PC-3 (cell line): ENCODE results near the gene BMPR1A.

Experiments
- EZH2 ChIP-seq: fragments of 300-600 bp; sonication (generic); IDR thresholded peaks from one replicate; pipeline ENCODE4 v1.6.1; 2017; ENCODE audit warnings: antibody characterized with exemption, mild to moderate bottlenecking, low read length; ENCODE audit not compliant: unreplicated experiment
- TF ChIP-seq, protein P1 (sequence below): fragments of 300-600 bp; sonication (generic); conservative IDR thresholded peaks from 2 replicates; pipeline ENCODE4 v1.5.1; 2017; ENCODE audit warnings: antibody characterized with exemption, low read depth, mild to moderate bottlenecking, low read length

DNA sequence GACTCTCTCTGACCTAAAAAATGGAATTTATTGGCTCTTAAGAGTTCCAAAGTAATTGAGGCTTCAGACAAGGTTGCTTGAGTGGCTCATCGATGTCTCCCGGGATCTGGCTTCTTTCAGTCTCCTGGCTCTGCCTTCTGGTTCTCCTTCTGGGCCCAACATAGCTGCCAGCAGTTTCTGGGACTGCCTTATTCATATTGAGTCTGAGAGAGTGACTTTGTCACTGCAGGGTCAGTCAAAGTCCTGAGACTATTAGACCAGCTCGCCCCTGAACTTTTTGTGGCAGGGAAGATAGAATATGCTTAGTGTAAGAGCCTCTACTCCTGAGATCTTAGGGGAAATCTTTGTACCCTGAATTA lies 107.0 kb downstream of the BMPR1A start:
- TF ChIP-seq, protein P1, sequence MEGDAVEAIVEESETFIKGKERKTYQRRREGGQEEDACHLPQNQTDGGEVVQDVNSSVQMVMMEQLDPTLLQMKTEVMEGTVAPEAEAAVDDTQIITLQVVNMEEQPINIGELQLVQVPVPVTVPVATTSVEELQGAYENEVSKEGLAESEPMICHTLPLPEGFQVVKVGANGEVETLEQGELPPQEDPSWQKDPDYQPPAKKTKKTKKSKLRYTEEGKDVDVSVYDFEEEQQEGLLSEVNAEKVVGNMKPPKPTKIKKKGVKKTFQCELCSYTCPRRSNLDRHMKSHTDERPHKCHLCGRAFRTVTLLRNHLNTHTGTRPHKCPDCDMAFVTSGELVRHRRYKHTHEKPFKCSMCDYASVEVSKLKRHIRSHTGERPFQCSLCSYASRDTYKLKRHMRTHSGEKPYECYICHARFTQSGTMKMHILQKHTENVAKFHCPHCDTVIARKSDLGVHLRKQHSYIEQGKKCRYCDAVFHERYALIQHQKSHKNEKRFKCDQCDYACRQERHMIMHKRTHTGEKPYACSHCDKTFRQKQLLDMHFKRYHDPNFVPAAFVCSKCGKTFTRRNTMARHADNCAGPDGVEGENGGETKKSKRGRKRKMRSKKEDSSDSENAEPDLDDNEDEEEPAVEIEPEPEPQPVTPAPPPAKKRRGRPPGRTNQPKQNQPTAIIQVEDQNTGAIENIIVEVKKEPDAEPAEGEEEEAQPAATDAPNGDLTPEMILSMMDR, result no peak
- TF ChIP-seq EZH2, result no peak
